ENCODE data around the gene ATG16L1. TPM values are rescaled to one million over a fixed set of nuclear protein-coding genes. Genes with fewer than 3 reads are reported as not detected.

Gene ATG16L1
- total and polyA plus RNA-seq, 2 of the 4 experiments (the other 2 are of a cell fraction): 20.0 to 26.2 TPM

DNA sequence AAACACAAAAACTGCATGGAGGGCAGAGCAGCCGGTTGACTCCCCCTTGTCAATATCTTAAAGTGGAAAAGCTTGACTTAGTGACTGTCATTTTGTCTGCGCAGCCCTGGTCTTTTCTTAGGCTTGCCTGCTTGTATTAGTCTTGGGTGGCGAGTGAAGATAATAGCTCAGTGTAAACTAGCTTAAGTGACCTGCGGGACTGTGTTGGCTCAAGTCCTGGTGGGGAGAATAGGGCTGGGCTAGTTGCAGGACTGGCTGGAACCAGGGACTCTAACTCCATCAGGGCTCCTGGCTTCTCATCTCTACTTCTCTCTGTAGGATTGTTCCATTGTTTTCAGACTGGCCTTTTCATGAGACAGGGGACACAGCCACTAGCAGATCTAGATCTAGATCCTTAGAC, 8.1 kb upstream of the ATG16L1 start:
- Histone ChIP-seq H2BK15ac (ENCODE audit: low read depth, low read length) (no peak overlapping the region), H3K18ac (ENCODE audit: low read depth, low read length) (no peak overlapping the region), H2BK20ac (ENCODE audit: low read depth, low read length) (no peak overlapping the region), H4K8ac (ENCODE audit: low read depth in 2 of 2, low read length in 2 of 2) (no peak overlapping the region), H2AFZ (replicated peaks; ENCODE audit: low read length, poor library complexity) (no peak overlapping the region), H3K23ac (ENCODE audit: low read depth, low read length) (no peak overlapping the region), H3K9ac (ENCODE audit: low read depth, low read length) (no peak overlapping the region), H2BK5ac (ENCODE audit: low read depth, low read length, poor library complexity, severe bottlenecking) (no peak overlapping the region), H2BK120ac (ENCODE audit: low read depth, low read length) (no peak overlapping the region), H3K14ac (replicated peaks; ENCODE audit: low read depth, low read length) (no peak overlapping the region), H3K27ac (ENCODE audit: insufficient read depth, low read length) (no peak overlapping the region), H3K4ac (ENCODE audit: low read depth, low read length) (no peak overlapping the region), H4K91ac (ENCODE audit: insufficient read depth, low read depth, low read length) (no peak overlapping the region), H3K9me3 (ENCODE audit: control insufficient read depth, insufficient read depth, low read length) (peaks cover 3% of the 10 kb centered on the region; the same call in 1 of the 2 replicates), H3K56ac (ENCODE audit: extremely low read depth, insufficient read depth, low read length) (no peak overlapping the region), H3K36me3 (ENCODE audit: control insufficient read depth, insufficient read depth, low read length) (no peaks in the 10 kb centered on the region), H2AK5ac (ENCODE audit: low read depth, low read length) (no peak overlapping the region), H3K79me1 (ENCODE audit: low read depth in 1 of 2, low read length in 2 of 2) (no peaks in the 10 kb centered on the region), H3K4me1 (ENCODE audit: control insufficient read depth, insufficient read depth, low read length) (no peaks in the 10 kb centered on the region), H3K9me1 (ENCODE audit: insufficient read depth, low read length) (no peaks in the 10 kb centered on the region), H4K5ac (ENCODE audit: low read depth, low read length) (no peak overlapping the region), H3K27me3 (ENCODE audit: control insufficient read depth, insufficient read depth, low read length) (peaks cover 4% of the 10 kb centered on the region; the same call in 1 of the 2 replicates), H4K20me1 (ENCODE audit: insufficient read depth, low read length) (no peaks in the 10 kb centered on the region), H3K4me2 (ENCODE audit: low read depth, low read length) (no peak overlapping the region), H3K4me3 (ENCODE audit: insufficient read depth, low read depth, low read length) (no peak overlapping the region), H2AK9ac (replicated peaks; ENCODE audit: low read depth, low read length, poor library complexity) (no peak overlapping the region)
- ChIA-PET POLR2A (ENCODE audit: unreplicated experiment) (no interaction called here), CTCF (interaction anchor here (0.5 to 1.1 kb wide), 2 partner anchors 8 to 657 kb away, joined by 3 read pairs; partner anchors contain the start of gene ATG16L1)
- WGBS, 2 experiments (ENCODE audit: extremely low coverage in 2 of 2, insufficient read length in 1 of 2): no CpG with 5 or more reads among the region's 4 CpGs
- ATAC-seq (ENCODE audit: low read depth) (no peak), DNase-seq (no peak)
- TF ChIP-seq RAD21 (IDR thresholded peaks at IDR 0.05; ENCODE audit: low read length) (no peak), SMC3 (IDR thresholded peaks at IDR 0.05; ENCODE audit: low read depth, low read length) (no peak), NFE2L2 (IDR thresholded peaks at IDR 0.05; ENCODE audit: low read depth, low read length) (no peak), MAZ (IDR thresholded peaks at IDR 0.05; ENCODE audit: borderline replicate concordance, low read depth, low read length) (no peak), BHLHE40 (IDR thresholded peaks at IDR 0.05; ENCODE audit: low read depth, low read length) (no peak), CTCF (conservative IDR thresholded peaks at IDR 0.05; ENCODE audit: low read depth, low read length) (no peak), MAFK (IDR thresholded peaks at IDR 0.05; ENCODE audit: low read depth, low read length) (no peak), USF2 (IDR thresholded peaks at IDR 0.05; ENCODE audit: low read depth, low read length) (no peak), RFX5 (IDR thresholded peaks at IDR 0.05; ENCODE audit: low read depth, low read length) (no peak), RCOR1 (IDR thresholded peaks at IDR 0.05; ENCODE audit: insufficient replicate concordance, low read length) (no peak), FOS (IDR thresholded peaks at IDR 0.05; ENCODE audit: low read depth, low read length) (no peak), POLR2A (IDR thresholded peaks at IDR 0.05; ENCODE audit: low read depth, low read length) (no peak), MXI1 (IDR thresholded peaks at IDR 0.05; ENCODE audit: borderline replicate concordance, low read depth, low read length) (no peak), CEBPB (IDR thresholded peaks at IDR 0.05; ENCODE audit: low read depth, low read length) (no peak), CHD1 (IDR thresholded peaks at IDR 0.05; ENCODE audit: low read depth, low read length) (no peak)
- TF ChIP-seq, protein P1, sequence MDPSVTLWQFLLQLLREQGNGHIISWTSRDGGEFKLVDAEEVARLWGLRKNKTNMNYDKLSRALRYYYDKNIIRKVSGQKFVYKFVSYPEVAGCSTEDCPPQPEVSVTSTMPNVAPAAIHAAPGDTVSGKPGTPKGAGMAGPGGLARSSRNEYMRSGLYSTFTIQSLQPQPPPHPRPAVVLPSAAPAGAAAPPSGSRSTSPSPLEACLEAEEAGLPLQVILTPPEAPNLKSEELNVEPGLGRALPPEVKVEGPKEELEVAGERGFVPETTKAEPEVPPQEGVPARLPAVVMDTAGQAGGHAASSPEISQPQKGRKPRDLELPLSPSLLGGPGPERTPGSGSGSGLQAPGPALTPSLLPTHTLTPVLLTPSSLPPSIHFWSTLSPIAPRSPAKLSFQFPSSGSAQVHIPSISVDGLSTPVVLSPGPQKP (IDR thresholded peaks at IDR 0.05; ENCODE audit: borderline replicate concordance, low read depth, low read length): no peak
- intact Hi-C loops (cut with micrococcal nuclease) (no loop called here), in situ Hi-C loops (cut with MboI; ENCODE audit: low sequenced_read_pairs) (no loop called here), dilution Hi-C loops (cut with HindIII; ENCODE audit: low sequenced_read_pairs, unreplicated experiment) (no loop called here)
- BruUV-seq (replicated peaks): no TSS peak

Measured in IMR-90 (cell line).